ENCODE results near the gene GLI2.

DNA sequence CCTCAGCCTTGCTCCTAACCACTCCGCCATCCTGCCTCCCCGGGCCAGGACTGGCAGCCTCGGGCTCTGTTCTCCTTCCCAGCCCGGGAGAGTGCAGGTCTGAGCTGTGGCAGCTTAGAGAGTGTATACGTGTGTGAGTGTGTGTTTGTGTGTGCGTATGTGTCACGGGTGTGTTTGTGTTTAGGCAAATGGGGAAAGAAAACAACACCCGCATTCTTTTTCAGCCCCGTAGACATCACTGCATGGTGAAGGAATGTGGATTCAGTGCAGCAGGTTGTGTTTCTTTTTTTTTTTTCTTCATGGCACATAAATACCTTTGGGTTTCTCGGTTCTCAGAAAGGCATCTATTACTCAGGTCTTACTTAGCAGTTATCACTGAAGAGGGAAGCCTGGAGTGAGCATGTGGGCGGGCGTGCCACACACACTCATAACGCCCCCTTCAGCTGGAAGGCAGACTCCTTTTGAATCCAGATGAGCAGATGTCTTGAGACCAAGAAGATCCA lies 44.2 kb downstream of the GLI2 start:
- TF ChIP-seq EZH2 (IDR thresholded peaks at IDR 0.05; ENCODE audit: low read length, unreplicated experiment), result no peak
- TF ChIP-seq, protein P1, sequence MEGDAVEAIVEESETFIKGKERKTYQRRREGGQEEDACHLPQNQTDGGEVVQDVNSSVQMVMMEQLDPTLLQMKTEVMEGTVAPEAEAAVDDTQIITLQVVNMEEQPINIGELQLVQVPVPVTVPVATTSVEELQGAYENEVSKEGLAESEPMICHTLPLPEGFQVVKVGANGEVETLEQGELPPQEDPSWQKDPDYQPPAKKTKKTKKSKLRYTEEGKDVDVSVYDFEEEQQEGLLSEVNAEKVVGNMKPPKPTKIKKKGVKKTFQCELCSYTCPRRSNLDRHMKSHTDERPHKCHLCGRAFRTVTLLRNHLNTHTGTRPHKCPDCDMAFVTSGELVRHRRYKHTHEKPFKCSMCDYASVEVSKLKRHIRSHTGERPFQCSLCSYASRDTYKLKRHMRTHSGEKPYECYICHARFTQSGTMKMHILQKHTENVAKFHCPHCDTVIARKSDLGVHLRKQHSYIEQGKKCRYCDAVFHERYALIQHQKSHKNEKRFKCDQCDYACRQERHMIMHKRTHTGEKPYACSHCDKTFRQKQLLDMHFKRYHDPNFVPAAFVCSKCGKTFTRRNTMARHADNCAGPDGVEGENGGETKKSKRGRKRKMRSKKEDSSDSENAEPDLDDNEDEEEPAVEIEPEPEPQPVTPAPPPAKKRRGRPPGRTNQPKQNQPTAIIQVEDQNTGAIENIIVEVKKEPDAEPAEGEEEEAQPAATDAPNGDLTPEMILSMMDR (conservative IDR thresholded peaks at IDR 0.05; ENCODE audit: low read depth, low read length), result no peak; the same call in 1 of the 2 replicates

All from PC-3 (cell line).